Central memory CD8-positive, alpha-beta T cell (primary cell): ENCODE measurements around the gene SEMA3C.

Experiments used
- ATAC-seq: fragments of 150-1000 bp; cut with Tn5 transposase; replicated peaks from 2 replicates; pipeline ENCODE4 v1.10.0; 2022; ENCODE audit warnings: mild to moderate bottlenecking, moderate FRiP score, moderate number of reproducible peaks; ENCODE audit not compliant: poor library complexity, severe bottlenecking; ENCODE audit errors: extremely low read depth
- DNase-seq, 2 donors: peaks; one replicate each; pipeline ENCODE4 v3.0.0; 2021; ENCODE audit warnings: low spot score in 2 of 2
- H3K27ac Mint-ChIP-seq: one replicate; pipeline ENCODE4 v1.8.0; 2022; ENCODE audit warnings: low read depth, mild to moderate bottlenecking, moderate library complexity, mixed read lengths
- H3K27me3 Mint-ChIP-seq: one replicate; pipeline ENCODE4 v1.8.0; 2022; ENCODE audit warnings: mixed read lengths
- H3K36me3 Mint-ChIP-seq: one replicate; pipeline ENCODE4 v1.8.0; 2022; ENCODE audit warnings: mild to moderate bottlenecking, moderate library complexity, mixed read lengths; ENCODE audit not compliant: insufficient read depth
- H3K4me1 Mint-ChIP-seq: one replicate; pipeline ENCODE4 v1.8.0; 2022; ENCODE audit warnings: mixed read lengths
- H3K4me3 Mint-ChIP-seq: one replicate; pipeline ENCODE4 v1.8.0; 2022; ENCODE audit warnings: mild to moderate bottlenecking, moderate library complexity, mixed read lengths
- H3K9me3 Mint-ChIP-seq: one replicate; pipeline ENCODE4 v1.8.0; 2022; ENCODE audit warnings: mixed read lengths

The SEMA3C gene

DNA sequence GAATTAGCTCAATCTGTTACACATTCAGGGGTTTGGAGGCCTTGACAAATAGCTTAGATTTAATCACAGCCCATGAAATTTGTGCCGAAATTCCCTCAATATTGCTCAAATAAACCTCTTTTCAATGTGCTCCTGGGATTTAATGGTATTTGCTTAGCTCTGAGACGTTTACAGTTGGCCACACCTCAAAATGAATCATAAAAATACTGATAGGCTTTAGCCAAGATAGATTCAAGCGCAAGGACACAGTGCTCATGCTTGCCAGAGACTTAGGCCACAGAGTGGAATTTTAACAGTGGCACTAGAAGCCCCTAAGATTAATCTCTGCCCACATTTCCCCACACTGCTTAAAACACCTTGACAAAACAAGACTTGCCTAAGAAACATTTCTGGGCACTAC is 2.3 kb upstream of the SEMA3C start:
- DNase-seq, result no peak
- Mint-ChIP-seq H3K27ac (no peak overlapping the region), H3K9me3 (no peaks in the 10 kb centered on the region), H3K27me3 (no peaks in the 10 kb centered on the region), H3K36me3 (no peaks in the 10 kb centered on the region), H3K4me1 (no peaks in the 10 kb centered on the region), H3K4me3 (no peak overlapping the region)
- no peak for ATAC-seq

DNA sequence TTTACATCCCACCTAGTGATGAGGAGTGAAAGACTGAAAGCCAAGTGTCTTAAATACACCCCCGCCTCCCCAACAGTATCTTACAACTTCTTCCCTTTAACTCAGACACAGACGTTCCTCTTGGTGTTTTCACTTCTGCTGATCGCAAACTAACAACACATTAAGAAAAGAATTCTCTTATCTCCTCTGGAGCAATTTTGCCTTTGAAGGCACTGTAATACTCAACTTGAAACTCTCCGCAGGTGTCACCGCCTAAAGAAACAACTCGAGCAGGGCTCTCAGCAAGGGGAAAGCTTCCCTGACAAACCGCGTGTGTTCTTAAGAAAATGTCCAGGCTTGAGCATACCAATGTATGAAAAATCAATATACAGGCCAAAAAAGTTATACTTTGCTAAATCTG is 452 bp downstream of the SEMA3C start:
- Mint-ChIP-seq H3K4me1 (no peaks in the 10 kb centered on the region), H3K9me3 (no peaks in the 10 kb centered on the region), H3K27me3 (no peaks in the 10 kb centered on the region), H3K36me3 (no peaks in the 10 kb centered on the region), H3K27ac (no peak overlapping the region), H3K4me3 (no peak overlapping the region)
- DNase-seq, result no peak
- ATAC-seq, result no peak

DNA sequence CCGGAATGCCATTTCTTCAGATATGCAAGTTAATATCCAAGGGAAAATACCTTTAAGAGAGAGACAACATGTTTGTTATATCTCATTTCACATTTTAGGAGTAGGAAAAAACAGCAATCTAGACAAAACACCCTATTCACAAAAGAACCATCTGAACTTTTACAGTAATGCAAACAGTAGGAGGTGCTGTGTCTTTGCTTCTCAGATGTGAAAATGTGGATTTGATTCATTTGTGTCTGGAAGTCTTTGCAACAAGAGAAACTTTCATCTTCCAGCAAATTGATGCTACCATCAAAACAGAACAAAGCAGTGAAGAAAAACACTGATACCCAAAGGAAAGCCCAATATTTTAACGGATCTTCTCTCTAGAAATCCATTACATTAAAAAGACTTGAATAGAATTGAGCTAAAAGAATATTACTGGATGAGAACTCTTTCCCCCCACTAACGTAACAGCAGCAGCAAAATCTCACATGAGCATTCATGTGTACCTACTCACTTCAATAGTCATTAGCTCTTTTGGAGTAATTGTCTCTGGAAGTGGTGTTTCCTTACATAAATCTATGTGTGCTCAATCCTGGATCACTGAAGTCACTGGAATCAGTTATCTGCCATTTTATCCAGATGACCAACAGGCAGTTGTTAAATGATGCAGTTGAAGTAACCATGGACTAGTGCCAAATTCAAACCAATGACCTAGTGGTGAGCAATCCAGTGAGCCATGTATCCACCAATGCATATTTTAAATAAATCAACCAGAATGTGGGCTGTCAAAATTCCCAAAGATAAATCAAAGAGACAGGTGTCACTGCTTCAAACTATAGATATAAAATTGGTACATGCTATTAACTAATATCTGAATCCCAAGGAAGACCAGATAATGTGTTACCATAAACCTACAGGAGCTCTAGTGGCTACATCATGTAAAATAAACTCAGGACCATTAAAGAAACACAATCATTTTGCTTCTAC is 1.8 kb downstream of the SEMA3C start:
- Mint-ChIP-seq H3K4me3 (no peak overlapping the region), H3K4me1 (no peaks in the 10 kb centered on the region), H3K27ac (no peak overlapping the region), H3K9me3 (no peaks in the 10 kb centered on the region), H3K27me3 (no peaks in the 10 kb centered on the region), H3K36me3 (no peaks in the 10 kb centered on the region)
- no peak for ATAC-seq
- no peak for DNase-seq

DNA sequence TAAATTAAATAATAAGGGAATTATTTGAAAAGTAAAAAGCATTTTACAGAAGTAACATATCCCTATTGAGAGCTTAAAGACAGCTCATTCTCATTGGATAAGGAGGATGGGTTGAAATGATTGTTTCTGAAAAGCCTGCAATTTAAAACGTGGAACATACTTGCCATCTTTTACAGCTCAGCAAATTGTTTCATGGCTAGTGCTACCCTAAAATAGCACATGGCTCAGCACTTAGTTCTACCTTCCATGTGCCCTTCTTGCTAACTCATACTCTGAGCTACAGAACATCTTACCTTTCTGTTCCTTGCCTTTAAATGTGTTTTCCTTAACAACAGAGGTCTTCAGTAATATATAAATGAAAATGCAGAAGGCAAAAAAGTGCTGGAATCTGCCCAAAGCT is 8.6 kb downstream of the SEMA3C start:
- Mint-ChIP-seq H3K27me3 (no peaks in the 10 kb centered on the region), H3K4me1 (no peaks in the 10 kb centered on the region), H3K36me3 (no peaks in the 10 kb centered on the region), H3K9me3 (no peaks in the 10 kb centered on the region), H3K27ac (no peak overlapping the region), H3K4me3 (no peak overlapping the region)
- no peak for ATAC-seq
- no peak for DNase-seq

DNA sequence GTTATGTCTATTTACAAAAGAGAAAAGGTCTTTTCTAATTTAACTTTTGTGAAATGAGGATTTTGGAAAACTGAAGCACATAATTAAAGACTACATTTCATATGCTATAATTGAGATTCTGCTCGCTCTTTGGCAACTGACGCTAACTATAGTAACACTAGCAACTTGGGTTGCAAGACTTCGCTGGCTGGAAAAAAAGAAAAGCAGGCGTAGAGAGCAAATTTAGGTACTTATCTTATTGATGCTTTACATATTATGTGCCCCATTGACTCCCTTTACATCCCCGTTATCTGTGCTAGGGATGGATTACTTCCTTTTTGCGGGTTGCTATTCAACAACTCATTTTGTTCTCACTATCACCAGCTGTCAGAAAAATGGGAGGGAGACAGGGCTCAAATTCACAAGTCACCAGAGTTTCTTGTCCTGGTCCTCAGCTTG is 10.5 kb downstream of the SEMA3C start:
- H3K36me3 Mint-ChIP-seq, result no peaks in the 10 kb centered on the region
- H3K4me1 Mint-ChIP-seq, result no peaks in the 10 kb centered on the region
- H3K4me3 Mint-ChIP-seq, result no peak overlapping the region
- no peak for ATAC-seq
- no peaks in the 10 kb centered on the region for H3K9me3 Mint-ChIP-seq
- no peak for DNase-seq
- H3K27me3 Mint-ChIP-seq, result no peaks in the 10 kb centered on the region
- no peak overlapping the region for H3K27ac Mint-ChIP-seq

DNA sequence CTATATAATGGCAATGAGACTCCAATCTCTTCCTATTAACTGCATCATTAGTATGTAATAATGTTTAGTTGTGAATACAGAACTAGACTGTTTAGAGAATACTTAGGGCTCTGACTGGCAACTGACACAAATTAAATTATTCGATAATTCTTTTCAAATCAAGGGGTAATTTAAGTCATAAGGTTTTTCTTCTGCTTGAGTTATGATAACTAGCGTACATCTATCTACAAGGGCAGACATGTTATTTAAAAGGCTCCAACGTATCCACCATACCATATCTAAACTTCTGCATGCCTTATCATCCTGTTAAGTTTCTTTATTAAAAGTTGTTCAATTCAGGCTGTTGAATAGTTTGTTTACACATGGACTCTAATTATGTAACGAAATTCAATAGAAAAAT is 11.2 kb downstream of the SEMA3C start:
- ATAC-seq (no peak), DNase-seq (no peak)
- H3K4me3 Mint-ChIP-seq, result no peak overlapping the region
- H3K9me3 Mint-ChIP-seq, result no peaks in the 10 kb centered on the region
- no peaks in the 10 kb centered on the region for H3K27me3 Mint-ChIP-seq
- H3K27ac Mint-ChIP-seq, result no peak overlapping the region
- no peaks in the 10 kb centered on the region for H3K36me3 Mint-ChIP-seq
- H3K4me1 Mint-ChIP-seq, result no peaks in the 10 kb centered on the region

DNA sequence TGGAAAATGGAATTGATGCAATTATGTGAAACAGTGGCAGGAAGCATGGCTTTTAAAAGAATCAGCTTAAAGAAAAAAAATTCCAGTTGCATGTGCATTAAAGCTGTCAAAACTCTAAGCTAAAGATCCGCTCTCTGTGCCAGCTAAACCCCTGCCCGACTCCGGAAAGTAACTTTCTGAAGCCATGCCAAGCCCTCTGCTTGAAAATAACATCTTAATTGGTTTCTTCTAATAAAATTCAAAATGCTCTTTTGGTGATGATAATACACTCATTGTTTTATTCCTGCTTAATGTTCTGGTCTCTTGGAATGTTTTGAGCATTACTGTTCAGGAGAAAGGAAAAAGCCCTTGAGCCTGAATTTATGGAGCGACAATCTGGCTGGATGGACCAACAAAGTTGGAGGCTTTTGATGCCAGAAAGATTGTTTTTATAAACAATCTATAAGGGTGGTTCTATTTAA is 11.7 kb downstream of the SEMA3C start:
- Mint-ChIP-seq H3K4me1 (no peaks in the 10 kb centered on the region), H3K27me3 (no peaks in the 10 kb centered on the region), H3K36me3 (no peaks in the 10 kb centered on the region), H3K27ac (no peak overlapping the region), H3K9me3 (no peaks in the 10 kb centered on the region), H3K4me3 (no peak overlapping the region)
- ATAC-seq, result no peak
- DNase-seq, result no peak

DNA sequence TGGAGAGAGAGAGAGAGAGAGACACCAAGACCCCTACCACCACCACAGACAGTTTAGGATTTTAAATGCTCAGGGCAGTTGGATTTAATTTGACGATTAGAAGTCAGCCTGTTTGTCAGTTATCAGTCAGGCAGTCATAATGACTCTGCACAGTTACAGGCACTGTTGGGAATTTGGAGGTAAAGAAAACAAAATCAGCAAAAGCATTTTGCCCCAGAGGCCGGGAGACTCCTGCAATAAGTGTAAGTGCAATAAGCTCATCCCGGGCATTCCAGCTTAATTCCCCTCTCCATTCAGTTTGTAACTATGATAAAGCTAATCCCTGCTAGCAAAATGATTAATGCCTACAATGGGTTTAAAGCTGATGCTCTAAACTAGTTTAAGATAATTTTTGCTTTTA is 13.5 kb downstream of the SEMA3C start:
- Mint-ChIP-seq H3K4me1 (no peaks in the 10 kb centered on the region), H3K36me3 (no peaks in the 10 kb centered on the region), H3K27me3 (no peaks in the 10 kb centered on the region), H3K27ac (no peak overlapping the region), H3K4me3 (no peak overlapping the region), H3K9me3 (no peaks in the 10 kb centered on the region)
- ATAC-seq (no peak), DNase-seq (no peak)

DNA sequence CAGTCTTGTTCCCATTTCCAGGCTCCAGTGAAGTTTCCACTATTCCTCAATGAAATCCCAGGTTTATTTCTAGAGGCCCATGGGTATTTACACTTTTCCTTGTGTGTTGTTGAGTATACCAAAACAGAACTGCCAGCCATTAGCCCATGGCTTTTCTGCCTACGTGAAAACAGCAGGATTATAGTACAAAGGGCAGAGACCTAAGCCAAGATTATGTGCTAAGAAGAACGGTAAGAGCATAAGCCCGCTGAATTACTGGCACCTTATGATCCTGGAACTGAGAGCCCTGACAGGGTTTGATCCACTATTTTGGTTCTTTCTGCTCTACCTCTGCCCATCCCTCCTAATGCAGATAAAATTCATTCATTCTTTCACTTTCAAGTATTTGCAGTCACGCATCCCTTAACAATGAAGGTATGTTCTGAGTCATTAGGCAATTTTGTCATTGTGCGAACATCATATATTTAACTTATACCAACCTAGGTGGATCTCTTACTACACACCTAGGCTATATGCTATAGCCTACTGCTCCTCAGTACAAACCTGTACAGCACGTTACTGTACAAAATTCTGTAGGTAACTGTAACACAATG is 16.0 kb downstream of the SEMA3C start:
- Mint-ChIP-seq H3K4me3 (no peak overlapping the region), H3K27me3 (no peaks in the 10 kb centered on the region), H3K27ac (no peak overlapping the region), H3K4me1 (no peaks in the 10 kb centered on the region), H3K36me3 (no peaks in the 10 kb centered on the region), H3K9me3 (no peaks in the 10 kb centered on the region)
- ATAC-seq (no peak), DNase-seq (no peak)

DNA sequence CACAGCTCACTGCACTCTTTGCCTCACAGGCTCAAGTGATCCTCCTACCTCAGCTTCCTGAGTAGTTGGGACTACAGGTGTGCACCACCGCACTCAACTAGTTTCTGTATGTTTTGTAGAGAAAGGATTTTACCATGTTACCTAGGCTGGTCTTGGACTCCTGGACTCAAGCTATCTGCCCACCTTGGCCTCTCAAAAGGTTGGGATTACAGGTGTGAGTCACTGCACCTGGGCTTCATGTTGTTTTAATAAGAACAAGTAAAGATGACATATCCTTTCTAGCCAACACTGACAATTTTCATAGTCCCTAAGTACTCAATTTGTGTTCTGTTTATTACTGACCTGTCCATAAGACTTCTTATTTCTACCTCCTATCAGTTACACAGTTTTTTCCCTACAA is 16.8 kb downstream of the SEMA3C start:
- Mint-ChIP-seq H3K4me3 (no peak overlapping the region), H3K27ac (no peak overlapping the region)
- no peak for ATAC-seq

DNA sequence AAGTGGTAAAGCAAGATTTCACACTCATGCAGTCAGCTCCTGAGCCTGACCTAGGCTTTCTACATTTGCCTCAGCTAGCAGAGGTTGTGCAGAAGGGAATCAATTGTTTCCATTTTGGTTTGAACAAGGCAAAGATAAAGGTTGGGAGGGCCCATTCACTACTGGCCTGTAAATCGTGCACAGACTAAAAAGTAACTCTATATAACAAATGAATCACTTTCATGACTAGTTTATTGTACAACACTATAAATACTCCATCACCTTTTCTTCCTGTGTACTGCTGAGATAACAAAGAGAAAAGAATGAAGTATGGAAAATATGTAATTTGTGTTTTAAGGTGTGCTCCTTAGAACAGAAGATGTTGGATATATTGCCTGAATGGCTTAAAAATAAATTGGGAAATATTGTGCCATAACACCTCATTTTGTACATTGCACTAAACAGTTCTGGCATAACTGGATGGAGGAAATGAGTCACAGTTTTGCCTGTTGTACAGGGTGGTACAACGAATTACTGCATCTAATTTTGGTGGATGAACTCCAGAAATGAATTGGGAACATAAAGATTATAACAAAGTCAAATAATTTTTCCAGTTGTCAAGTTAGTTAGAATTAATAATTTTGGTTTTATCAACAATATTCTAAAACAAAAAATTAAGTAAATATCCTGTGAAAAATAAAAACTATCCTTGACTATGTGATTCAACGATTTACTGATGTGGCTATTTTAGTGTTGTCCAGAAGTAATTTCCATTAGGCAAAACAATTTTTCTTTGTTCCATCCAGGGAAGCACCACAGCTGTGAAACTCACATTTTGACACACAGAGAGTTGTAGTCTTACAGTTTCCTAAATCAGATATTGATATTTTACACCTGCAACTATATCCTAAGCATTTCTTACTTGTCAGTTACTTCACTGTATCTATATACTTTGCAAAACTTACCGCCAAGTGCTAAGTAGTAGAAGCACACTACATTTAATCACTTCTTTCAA is 18.0 kb downstream of the SEMA3C start:
- H3K27me3 Mint-ChIP-seq, result no peaks in the 10 kb centered on the region
- H3K36me3 Mint-ChIP-seq, result no peaks in the 10 kb centered on the region
- ATAC-seq (no peak), DNase-seq (no peak)
- H3K9me3 Mint-ChIP-seq, result peaks cover 6% of the 10 kb centered on the region
- H3K27ac Mint-ChIP-seq, result no peak overlapping the region
- H3K4me3 Mint-ChIP-seq, result no peak overlapping the region
- H3K4me1 Mint-ChIP-seq, result no peaks in the 10 kb centered on the region

More for the DNA sequence above, 16.8 kb downstream of the SEMA3C start:
- Mint-ChIP-seq H3K9me3 (peaks cover 6% of the 10 kb centered on the region), H3K27me3 (no peaks in the 10 kb centered on the region), H3K4me1 (no peaks in the 10 kb centered on the region), H3K36me3 (no peaks in the 10 kb centered on the region)
- no peak for DNase-seq

DNA sequence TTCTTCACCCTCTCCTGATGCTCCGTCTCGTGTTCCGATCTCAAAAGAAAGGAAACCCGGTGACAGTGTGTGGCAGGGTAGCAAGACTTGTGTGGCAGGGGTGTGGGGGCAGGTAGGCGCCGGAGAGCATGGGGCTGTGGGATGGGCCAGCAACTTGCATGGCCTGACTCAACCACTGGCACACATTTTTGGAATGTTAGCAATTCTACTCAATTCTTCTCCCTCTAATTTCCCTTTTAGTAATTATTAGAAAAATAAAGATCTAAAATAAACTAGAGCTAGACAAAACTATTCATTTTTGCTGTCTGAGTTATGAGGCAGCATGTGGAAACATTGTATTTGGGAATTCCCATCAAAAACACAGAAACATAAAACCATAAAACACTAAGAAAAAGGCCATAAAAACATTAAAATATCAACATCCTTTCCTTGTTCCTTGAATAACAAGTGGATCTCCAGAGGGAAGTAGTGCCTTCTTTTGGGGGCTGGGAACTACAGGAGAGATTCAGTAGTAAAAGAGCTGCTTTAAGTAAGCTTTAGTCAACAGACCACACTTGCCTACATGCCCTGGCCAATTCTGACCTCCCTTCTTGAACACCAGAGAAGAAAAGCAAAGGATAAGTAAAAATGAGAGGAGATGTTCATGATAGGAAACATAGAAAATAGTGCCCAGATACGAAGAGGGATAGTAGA is 21.8 kb downstream of the SEMA3C start:
- H3K27me3 Mint-ChIP-seq, result no peaks in the 10 kb centered on the region
- H3K27ac Mint-ChIP-seq, result no peak overlapping the region
- peaks cover 13% of the 10 kb centered on the region for H3K9me3 Mint-ChIP-seq
- ATAC-seq, result no peak
- H3K36me3 Mint-ChIP-seq, result no peaks in the 10 kb centered on the region
- no peak overlapping the region for H3K4me3 Mint-ChIP-seq
- no peaks in the 10 kb centered on the region for H3K4me1 Mint-ChIP-seq
- DNase-seq, result no peak
